GM12801 (cell line): ENCODE measurements around the gene PERP.

Experiments
- TF ChIP-seq, protein P1 (sequence below): IDR thresholded peaks from one replicate; pipeline ENCODE4 v1.5.1; 2011; ENCODE audit warnings: control low read depth; ENCODE audit not compliant: insufficient read length; ENCODE audit errors: extremely low read depth

The PERP gene

DNA sequence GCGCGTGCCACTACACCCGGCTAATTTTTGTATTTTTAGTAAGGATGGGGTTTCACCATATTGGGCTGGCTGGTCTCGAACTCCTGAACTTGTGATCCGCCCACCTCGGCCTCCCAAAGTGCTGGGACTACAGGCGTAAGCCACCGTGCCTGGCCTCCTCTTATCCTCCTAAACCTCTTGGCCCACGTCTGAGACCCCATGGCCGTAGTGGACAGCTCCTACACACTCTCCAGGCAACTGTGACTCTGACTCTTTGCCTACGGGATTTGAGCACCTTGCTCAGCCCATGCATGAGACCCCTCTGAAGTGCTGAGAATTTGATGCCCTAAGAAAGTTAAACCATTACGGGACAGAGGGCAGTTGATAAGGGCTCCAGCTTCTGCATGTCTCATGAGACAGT is 25.0 kb downstream of the PERP start:
- TF ChIP-seq, protein P1, sequence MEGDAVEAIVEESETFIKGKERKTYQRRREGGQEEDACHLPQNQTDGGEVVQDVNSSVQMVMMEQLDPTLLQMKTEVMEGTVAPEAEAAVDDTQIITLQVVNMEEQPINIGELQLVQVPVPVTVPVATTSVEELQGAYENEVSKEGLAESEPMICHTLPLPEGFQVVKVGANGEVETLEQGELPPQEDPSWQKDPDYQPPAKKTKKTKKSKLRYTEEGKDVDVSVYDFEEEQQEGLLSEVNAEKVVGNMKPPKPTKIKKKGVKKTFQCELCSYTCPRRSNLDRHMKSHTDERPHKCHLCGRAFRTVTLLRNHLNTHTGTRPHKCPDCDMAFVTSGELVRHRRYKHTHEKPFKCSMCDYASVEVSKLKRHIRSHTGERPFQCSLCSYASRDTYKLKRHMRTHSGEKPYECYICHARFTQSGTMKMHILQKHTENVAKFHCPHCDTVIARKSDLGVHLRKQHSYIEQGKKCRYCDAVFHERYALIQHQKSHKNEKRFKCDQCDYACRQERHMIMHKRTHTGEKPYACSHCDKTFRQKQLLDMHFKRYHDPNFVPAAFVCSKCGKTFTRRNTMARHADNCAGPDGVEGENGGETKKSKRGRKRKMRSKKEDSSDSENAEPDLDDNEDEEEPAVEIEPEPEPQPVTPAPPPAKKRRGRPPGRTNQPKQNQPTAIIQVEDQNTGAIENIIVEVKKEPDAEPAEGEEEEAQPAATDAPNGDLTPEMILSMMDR = no peak

DNA sequence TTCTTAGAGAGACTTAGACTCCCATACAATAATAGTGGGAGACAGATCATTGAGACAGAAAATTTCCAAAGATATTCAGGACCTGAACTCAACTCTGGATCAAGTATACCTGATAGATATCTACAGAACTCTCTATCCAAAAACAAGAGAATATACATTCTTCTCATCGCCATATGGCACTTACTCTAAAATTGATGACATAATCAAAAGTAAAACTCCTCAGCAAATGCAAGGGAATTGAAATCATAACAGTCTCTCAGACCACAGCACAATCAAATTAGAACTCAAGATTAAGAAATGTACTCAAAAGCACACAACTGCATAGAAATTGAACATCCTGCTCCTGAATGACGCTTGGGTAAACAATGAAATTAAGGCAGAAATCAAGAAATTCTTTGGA is 28.7 kb downstream of the PERP start:
- TF ChIP-seq, protein P1 = no peak

DNA sequence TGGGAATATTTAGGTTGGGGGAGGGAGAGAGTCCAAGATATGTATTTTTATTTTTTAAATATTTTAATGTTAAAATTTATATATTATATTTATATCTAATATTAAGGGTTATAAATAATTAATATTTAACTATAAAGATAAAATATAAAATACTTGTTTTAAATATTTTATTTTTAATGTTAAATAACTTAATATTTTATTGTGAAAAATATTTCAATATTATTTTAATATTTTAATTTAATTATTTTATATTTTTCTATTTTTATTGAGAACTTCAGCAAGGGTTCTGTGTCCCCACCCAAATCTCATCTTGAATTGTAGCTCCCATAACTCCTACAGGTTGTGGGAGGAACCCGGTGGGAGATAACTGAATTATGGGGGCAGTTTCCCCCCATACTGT is 34.0 kb downstream of the PERP start:
- TF ChIP-seq, protein P1 = no peak

DNA sequence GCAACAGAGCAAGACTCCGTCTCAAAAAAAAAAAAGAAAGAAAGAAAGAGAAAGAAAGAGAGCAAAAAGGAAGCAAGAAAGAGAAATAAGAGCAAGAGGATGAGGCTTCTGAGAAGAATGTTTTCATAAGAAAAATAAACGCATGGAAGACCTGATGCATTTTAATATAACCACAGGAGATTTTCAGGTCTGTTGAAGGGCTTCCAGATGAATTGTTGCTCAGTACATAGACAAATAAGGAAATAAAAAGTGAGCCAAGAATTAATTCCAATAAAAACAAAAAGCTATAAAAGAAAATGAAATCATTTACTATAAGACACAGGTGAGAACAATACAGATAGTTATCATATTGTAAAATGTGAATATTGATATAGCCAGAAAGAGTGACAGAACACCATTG is 43.5 kb downstream of the PERP start:
- TF ChIP-seq, protein P1 = no peak

DNA sequence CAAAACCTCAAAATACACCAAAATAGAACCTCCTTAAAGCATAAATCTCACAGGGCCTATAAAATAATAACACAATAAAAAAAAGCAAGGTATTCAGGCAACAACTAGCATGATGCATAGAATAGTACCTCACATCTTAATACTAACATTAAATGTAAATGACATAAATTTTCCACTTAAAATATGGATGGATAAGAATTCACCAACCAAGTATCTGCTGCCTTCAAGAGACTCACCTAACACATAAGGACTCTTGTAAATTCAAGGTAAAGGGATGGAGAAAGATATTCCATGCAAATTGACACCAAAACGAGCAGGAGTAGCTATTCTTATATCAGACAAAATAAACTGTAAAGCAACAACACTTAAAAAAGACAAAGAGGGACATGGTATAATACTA is 52.2 kb downstream of the PERP start:
- TF ChIP-seq, protein P1 = no peak

DNA sequence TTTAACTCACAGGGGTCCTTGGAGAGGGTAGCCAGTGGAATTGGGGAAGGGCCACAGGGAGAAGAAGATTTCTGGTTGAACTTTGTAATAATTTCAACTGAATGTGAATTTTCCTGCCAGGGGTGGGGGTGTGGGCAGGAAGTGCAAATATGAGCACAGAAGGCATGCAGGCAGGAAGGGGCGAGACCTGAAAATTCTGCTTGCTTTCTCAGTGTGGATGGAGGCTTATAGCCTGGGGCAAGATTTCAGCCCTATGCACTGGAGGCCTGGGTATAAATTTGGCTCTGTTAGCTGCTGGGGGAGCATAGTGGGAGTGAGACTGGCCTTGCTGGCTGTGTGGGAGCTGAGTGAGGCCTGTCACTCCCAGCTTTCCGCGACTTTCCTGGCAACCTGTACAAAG is 54.4 kb downstream of the PERP start:
- TF ChIP-seq, protein P1 = no peak

DNA sequence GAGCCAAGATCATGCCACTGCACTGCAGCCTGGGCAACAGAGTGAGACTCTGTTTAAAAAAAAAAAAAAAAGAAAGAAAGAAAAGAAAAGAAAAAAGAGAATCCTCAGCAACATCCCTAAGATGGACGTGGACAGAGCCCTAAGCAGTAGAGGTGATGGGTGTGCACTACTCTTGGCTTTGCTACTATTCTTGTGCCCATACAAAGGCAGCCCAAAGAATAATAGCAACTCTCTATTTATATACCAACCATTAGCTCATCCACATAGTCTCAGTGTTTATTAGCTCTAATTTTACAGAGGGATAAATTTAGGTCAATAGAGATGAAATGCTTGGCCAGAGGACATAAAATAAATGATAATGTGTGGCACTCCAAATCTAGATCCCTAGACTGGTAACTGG is 62.2 kb downstream of the PERP start:
- TF ChIP-seq, protein P1 = no peak

DNA sequence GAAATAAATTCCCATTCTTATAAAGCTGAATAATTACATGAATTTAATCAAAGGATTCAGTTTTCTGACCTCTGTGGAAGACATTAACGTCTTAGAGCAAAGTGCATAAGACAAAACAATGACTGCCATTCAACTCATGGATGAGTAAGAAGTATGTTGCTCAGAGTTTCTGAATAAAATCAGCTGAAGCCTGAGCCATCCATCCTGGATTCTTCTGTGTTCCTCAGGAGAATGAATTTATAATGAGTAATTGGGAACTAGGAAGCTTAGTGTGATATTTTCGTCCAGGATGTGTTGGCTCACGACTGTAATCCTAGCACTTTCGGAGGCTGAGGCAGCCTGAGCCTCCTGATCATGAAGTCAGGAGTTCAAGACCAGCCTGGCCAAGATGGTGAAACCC is 62.8 kb downstream of the PERP start:
- TF ChIP-seq, protein P1 = no peak
